OCI-LY3 (cell line): ENCODE data around the gene ITSN1.

Source experiments
- EZH2phosphoT487 ChIP-seq: fragments of 200-600 bp; shearing (Covaris generic); IDR thresholded peaks from 2 replicates; pipeline ENCODE4 v1.6.1; 2018; ENCODE audit warnings: antibody characterized with exemption, mixed run types, low read depth
- TF ChIP-seq, protein P1 (sequence below): fragments of 200-600, 300-600 bp; sonication (generic); IDR thresholded peaks from 2 replicates; pipeline ENCODE4 v1.5.1; 2014; ENCODE audit warnings: antibody characterized with exemption, low read length, low read depth

DNA sequence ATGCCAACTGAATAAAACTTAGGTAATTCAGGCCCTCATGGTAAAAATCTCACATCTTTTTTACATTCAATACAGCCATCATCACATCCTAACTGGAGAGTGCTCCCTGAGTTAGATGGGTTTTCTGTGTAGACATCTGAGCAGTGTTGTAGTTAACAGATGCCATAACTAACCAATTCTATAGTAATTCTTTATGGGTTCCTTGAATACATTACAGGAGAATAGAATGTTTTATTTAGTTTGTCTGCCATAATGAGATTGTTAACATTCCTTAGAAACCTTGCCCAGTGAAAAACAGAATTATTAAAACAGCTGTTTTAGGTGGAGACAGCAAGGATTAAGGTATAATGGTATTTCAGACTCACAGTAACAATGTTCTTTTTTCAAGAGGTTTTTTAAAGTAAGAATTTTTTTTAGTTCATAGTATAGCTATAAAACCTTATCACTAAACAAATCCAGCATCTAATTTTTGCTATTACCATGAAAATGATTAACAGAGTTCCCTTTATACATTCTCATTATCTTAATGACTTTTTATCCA lies 178.0 kb downstream of the ITSN1 start:
- TF ChIP-seq, protein P1, sequence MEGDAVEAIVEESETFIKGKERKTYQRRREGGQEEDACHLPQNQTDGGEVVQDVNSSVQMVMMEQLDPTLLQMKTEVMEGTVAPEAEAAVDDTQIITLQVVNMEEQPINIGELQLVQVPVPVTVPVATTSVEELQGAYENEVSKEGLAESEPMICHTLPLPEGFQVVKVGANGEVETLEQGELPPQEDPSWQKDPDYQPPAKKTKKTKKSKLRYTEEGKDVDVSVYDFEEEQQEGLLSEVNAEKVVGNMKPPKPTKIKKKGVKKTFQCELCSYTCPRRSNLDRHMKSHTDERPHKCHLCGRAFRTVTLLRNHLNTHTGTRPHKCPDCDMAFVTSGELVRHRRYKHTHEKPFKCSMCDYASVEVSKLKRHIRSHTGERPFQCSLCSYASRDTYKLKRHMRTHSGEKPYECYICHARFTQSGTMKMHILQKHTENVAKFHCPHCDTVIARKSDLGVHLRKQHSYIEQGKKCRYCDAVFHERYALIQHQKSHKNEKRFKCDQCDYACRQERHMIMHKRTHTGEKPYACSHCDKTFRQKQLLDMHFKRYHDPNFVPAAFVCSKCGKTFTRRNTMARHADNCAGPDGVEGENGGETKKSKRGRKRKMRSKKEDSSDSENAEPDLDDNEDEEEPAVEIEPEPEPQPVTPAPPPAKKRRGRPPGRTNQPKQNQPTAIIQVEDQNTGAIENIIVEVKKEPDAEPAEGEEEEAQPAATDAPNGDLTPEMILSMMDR: no peak
- no peak for TF ChIP-seq EZH2phosphoT487
